CD4-positive, alpha-beta T cell treated with Interleukin-10 for 1 hour (primary cell): ENCODE data around the gene BRIP1.
"Not testable (repeated sequence)": the region's sequence is repeated elsewhere in the genome, so short reads cannot be mapped to it uniquely, and the experiment has no call there.

Experiments used
- DNase-seq: peaks from one replicate; pipeline ENCODE4 v3.0.0-alpha.2; 2020

The BRIP1 gene

DNA sequence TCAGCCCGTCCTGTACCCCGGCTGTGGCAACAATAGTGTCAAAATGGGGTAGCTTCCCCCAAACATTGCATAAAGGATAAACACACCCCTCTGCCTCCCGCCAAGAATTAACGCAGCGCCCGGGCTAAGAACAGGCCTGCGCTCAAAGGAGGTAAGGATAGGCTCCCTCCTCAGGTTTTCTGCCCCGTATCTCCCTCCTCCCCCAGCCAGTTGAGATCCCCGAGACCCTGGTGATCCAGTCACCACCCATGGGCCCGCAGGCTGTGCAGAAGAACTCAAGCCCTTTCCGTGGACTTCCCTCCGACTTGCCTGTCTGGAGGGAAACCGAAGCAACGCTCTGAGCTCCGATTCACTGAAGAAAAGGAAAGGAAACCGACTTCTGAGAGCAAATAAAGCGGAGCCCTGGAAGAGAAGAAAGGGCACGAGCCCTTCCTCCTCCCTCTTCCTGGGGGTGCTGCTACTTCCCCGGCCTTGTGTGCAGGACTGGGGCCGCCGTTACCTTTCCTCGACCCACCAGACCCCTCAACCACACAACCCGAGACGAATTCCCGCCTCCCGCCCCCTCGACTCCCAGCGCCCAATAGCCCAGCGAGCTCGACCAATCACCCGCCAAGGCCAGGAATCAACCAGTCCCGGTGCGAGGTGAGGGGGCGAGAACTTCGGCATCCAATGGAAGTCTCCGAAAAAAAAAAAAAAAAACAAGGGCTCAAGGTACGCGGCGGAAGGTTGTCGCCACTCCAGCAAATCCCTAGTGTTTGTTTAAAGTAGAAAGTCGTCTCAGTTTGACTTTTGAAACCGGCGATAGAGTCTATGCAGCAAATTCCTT is at the start of gene BRIP1:
BRIP1 (minus strand) TSS at position 554 of the 826 bp plus-strand sequence. CDS start 1,989 bp downstream, outside the sequence.
- DNase-seq: peak; percentile 90

- no peak for DNase-seq
Observed at GRCh38 chr17:61908292-61909037, 45.1 kb upstream of the BRIP1 start.

GRCh38 chr17:61907361-61907760 is 44.0 kb upstream of the BRIP1 start:
- DNase-seq: no peak

- peak; percentile 64 for DNase-seq
Observed at GRCh38 chr17:61904094-61904710, 40.9 kb upstream of the BRIP1 start.

DNA sequence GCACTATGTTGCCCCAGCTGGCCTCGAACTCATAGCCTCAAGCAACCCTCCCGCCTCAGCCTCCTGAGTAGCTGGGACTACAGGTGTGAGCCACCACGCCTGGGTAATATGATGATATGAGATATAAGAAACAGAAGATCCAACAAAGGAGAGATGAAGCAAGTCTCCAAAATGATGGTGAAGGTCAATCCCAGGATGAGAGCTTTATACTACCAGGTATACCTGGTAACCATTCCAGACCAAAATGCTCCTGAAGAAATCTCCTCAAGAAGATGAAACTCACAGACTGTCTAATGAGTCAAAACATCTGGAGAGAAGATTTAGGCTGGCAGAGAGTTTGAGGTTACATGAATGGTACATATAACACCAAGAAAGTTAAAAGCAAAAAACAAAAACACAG is 39.9 kb upstream of the BRIP1 start:
- no peak for DNase-seq

GRCh38 chr17:61897548-61898180 is 34.3 kb upstream of the BRIP1 start:
- no peak for DNase-seq

- DNase-seq: no peak
Observed at GRCh38 chr17:61895391-61895790, 32.1 kb upstream of the BRIP1 start.

DNA sequence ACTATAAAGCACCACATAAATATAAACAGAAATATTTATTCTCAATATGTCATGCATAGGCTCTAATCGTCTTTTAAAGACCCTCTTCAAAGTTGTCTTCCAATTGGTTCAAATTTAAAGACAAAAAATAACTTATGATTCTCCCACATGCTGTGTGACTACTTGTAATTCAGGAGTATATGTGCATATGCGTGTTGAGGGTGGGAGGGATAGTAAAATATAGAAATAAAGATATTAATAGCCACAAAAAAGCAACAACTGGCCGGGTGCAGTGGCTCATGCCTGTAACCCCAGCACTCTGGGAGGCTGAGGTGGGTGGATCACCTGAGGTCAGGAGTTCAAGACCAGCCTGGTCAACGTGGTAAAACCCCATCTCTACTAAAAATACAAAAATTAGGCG is 31.0 kb upstream of the BRIP1 start:
- not testable (repeated sequence) for DNase-seq

DNA sequence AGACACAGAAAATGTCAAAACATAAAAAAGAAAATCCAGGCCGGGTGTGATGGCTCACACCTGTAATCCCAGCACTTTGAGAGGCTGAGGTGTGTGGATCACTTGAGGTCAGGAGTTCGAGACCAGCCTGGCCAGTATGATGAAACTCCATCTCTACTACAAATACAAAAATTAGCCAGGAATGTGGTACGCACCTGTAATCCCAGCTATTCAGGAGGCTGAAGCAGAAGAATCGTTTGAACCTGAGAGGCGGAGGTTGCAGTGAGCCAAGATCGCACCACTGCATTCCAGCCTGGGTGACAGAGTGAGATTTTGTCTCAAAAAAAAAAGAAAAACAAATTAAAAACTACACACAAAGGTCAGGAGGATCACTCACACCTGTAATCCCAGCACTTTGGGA is 24.4 kb upstream of the BRIP1 start:
- DNase-seq: not testable (repeated sequence)

DNA sequence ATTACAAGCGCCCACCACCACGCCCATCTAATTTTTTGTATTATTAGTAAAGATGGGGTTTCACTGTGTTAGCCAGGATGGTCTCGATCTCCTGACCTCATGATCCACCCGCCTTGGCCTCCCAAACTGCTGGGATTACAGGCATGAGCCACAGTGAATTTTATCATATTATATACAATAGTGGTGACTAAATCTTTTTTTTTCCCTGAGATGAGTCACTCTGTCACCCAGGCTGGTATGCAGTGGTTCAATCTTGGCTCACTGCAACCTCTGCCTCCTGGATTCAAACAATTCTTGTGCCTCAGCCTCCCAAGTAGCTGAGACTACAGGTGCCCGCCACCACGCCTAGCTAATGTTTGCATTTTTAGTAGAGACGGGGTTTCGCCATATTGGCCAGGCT is 22.5 kb upstream of the BRIP1 start:
- not testable (repeated sequence) for DNase-seq

DNA sequence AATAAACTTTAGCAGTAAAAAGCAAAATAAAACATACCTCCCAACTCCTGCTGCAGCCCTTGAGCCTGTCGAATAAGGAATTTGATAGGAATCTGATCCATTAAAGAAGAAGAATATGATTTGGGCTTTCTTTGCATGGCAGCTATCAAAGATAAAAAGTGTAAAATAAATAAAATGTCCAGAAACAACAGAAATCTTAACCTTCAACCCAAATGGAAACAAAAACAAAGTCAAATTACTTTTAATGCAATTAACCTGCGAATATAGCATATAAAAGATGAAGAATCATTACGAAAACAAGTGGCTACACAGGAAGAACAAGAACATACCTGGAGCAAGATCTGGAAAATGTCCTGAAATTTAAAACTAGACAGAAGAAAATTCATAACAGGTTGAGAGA is 21.5 kb upstream of the BRIP1 start:
- no peak for DNase-seq

DNA sequence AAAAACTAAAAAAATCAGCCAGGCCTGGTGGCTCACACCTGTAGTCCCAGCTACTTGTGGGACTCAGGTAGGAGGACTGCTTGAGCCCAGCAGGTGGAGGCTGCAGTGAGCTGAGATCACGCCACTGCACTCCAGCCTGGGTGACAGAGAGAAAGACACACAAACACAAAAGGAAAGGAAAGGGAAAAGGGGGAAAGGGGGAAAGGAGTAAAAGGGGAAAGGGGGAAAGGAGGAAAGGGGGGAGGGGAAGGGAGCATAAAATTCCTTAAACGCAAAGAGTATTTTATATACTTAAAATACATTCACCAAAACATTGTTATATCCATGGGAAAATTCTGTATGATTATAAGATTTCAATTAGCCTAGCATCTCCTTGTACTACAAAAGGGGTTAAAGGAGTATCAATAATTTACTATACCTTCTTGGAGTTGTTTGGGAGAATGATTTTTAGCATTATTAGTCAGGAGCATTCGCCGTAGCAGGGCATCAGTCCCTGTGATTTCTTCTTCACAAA is 17.3 kb upstream of the BRIP1 start:
- no peak for DNase-seq

DNA sequence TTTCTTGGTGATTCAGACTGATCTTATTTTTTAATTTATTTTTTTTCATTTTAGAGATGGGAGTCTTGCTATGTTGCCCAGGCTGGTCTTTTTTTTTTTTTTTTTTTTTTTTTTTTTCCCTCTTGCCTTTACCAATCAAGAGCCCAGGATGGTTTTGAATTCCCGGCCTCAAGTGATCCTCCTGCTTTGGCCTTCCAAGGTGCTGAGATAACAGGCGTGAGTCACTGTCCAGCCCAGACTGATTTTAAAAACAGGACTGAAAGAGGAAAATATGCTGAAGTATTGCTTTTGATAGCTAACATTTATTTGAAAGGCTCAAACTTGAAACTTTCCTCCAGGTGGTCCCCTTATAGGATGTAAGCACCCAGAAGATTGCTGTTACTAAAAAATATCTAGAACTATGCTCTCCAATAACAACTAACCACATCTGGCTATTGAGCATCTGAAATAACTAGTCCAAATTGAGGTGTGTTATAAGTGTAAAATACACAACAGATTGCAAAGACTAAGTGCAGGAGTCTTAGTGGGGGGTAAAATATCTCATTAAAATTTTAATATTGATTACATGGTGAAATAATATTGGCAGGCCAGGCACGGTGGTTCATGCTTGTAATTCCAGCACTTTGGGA is 15.8 kb upstream of the BRIP1 start:
- DNase-seq: no peak

DNA sequence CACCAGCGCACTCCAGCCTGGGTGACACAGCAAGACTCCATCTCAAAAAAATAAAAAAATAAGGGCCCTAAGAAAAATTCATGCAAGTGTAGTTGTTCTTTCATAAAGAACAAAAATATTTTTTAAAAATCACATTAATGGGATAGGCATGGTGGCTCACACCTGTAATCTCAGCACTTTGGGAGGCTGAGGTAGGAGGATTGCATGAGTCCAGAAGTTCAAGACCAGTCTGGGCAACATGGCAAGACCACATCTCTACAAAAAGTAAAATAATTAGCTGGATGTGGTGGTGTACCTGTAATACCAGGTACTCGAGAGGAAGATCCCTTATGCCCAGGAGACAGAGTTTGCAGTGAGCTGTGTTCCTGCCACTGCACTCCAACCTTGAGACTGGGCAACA is 15.2 kb upstream of the BRIP1 start:
- DNase-seq: no peak

GRCh38 chr17:61877837-61878236 is 14.5 kb upstream of the BRIP1 start:
- no peak for DNase-seq

GRCh38 chr17:61875804-61876203 is 12.5 kb upstream of the BRIP1 start:
- no peak for DNase-seq

DNA sequence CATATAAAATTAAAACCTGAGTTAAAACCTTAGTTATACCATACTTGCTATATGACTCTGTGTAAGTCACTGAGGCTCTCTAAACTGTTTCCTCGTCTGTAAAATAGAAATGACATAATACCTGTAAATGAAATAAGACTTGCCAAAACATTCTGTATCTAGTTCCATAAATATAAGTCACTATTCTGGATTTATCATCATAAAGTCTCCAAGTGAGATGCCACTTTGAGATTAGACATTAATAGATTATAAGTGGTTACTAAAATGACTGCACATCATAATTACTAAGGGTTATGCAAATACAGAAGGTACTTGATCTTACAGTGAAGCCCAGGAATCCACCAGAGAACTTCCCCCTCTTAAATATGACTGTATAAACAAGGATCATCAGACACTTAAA is 12.0 kb upstream of the BRIP1 start:
- DNase-seq: no peak

- no peak for DNase-seq
Observed at GRCh38 chr17:61874075-61874474, 10.7 kb upstream of the BRIP1 start.

GRCh38 chr17:61872099-61872498 is 8.8 kb upstream of the BRIP1 start:
- DNase-seq: no peak

DNA sequence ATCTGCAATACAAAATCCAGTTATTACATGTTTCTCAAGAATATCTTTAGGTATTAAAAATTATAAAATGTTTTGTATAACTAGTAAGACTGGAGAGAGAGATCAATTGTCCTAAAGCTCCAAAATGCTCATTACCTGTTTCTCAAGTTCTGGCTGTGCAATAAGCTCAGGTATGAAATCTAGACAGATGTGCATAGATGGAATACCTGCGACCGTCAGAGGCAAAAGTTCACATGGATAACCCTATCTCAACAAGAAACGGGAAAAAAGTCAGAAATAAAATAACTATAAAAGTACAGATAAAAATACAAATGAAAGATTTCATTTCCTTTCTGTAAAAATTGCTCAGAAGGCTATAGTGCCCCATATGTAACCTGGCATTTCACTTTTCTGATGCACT is 5.8 kb upstream of the BRIP1 start:
- DNase-seq: no peak

DNA sequence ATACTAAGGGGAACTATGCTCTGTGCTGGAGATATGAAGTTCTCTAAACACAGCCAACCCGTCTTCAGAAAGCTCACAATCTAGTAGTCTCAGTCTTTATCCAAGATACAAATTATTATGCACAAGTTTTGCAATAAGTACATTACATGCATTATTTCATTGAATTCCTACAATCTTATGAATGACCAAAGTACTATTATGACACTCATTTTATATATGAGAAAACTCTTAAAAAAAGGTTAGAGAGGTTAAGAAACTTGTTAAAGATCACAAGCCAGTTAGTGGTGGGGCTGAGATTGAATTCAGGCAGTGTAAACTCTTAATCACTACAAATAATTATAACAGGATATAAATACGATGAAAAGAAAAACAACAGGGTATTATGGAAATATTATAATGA is 4.7 kb upstream of the BRIP1 start:
- no peak for DNase-seq

DNA sequence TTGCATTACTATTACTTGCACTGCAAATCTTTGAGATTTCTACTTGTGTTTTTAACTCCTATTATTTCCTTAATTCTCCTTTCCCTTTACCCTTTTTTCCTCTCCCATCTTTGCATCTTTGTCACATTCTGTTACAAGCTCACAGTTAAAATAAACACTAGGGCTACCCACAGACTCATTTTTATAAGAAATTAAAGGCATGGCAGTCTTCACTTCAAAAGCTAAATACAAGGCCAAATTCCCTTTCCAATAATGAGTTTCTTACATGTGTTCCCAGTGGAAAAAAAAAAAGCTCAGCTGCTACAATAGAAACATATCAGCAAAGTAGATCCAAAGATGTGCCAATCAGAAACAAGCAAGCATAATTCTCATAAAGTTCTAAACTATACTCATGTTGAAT is 3.7 kb upstream of the BRIP1 start:
- no peak for DNase-seq

GRCh38 chr17:61863801-61864126 is 436 bp upstream of the BRIP1 start:
- no peak for DNase-seq
